HPDE6-E6E7 (cell line): ENCODE results near the gene YJEFN3.

Experiments used
- DNase-seq: peaks from one replicate; pipeline ENCODE4 v3.0.0; 2011; ENCODE audit warnings: missing footprints; ENCODE audit errors: extremely low spot score

Gene YJEFN3

DNA sequence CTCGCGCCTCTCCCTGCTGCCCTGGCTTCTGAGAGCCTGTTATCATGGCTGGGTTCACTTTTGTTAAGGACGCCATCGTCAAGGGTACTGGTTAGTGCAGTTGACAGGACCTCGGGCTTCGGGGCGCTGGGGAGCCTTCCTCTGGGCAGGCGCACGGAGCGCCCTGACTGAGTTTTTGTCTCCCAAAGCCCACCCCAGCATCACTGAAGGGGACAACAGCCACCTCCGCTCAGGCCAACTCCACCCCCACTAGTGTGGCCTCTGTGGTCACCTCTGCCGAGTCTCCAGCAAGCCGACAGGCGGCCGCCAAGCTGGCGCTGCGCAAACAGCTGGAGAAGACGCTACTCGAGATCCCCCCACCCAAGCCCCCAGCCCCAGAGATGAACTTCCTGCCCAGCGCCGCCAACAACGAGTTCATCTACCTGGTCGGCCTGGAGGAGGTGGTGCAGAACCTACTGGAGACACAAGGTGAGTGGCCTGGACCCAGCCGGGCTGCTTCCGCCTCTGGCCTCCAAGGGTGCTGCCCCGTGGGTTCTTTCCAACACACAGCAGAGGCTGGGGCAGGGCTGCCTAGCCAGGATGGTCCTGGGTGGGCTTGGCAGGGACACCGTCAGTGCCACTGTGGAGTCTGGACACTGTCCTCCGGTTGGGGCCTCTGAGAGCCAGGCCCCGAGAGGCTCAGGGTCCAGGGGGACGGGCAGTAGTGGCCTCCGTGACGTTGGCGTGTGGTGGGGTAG is 30.3 kb upstream of the YJEFN3 start:
- no peak for DNase-seq

DNA sequence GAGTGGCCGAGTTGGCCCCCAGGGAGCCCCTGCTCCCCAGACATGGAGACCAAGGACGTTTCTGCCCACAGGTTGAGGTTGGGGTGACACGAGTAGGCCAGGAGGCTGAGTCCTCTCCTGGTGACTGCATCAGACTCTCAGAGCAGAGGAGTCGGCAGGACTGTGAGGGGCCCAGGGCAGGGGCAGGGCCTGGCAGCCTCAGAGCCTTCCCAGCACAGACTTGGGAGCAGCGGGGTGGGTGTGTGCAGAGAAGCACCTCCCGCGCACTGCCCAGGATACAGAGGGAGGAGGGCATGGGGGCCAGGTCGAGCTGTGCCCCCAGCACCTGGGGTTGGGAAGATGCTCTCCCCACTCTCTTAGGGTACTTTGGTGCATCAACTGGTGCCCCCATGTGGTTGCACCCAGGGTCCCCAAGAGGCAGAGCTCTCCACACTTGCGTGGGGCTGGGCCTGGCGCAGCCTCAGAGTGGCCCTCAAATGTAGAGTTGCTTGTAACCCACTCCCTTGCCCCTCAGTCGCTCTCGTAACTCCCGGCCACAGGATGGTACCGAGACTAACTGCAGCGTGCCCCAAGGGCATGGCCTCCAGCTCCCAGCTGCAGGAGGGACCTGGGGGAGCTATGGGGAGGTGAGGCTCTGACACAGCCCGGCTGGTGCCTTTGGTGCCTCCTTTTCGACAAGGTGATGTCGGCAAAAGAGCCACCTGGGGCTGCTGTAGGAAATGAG is 29.3 kb upstream of the YJEFN3 start:
- DNase-seq = no peak

DNA sequence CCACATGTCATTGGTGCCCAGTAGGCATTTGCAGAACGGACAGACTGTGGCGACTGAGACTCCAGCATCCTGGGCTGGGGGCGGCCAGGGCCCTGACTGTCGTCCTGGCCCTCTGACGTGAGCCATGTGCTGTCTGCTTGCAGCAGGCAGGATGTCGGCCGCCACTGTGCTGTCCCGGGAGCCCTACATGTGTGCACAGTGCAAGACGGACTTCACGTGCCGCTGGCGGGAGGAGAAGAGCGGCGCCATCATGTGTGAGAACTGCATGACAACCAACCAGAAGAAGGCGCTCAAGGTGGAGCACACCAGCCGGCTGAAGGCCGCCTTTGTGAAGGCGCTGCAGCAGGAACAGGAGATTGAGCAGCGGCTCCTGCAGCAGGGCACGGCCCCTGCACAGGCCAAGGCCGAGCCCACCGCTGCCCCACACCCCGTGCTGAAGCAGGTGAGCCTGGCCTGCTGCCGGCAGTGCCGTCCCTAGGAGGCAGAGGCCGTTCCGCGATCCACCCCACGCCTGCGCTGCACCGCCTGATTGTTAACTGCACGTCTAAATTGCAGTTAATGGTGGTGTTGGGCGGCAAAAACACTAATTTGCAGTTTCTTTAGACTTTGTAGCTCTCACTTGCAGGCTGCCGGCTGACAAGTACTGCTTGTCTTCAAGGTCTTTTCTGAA is 27.6 kb upstream of the YJEFN3 start:
- no peak for DNase-seq

DNA sequence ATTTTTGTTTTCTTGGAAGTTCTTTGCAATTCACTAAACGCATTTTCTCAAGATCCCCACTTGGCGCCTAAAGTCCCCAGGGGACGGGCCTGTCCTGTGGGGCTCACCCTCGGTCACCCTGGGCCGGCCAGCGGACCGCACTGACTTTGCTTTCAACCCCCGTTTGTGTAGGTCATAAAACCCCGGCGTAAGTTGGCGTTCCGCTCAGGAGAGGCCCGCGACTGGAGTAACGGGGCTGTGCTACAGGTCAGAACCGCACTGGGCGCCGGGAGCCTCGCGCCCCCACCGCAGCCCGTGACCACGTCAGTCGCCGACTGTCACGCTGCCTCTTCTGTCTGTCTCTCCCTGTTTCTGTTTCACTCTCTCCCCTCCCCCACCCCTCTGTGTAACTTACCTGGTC is 26.9 kb upstream of the YJEFN3 start:
- no peak for DNase-seq

DNA sequence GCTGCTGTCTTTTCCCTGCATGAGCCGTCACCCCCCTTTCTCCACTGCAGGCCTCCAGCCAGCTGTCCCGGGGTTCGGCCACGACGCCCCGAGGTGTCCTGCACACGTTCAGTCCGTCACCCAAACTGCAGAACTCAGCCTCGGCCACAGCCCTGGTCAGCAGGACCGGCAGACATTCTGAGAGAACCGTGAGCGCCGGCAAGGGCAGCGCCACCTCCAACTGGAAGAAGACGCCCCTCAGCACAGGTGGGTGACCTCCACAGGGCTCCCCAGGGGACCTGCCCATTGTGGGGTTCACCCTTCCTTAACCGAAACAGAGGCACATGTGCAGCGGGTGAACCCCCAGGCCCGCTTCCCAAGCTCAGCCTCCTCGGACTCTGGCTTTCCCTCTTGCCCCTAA is 26.4 kb upstream of the YJEFN3 start:
- no peak for DNase-seq

DNA sequence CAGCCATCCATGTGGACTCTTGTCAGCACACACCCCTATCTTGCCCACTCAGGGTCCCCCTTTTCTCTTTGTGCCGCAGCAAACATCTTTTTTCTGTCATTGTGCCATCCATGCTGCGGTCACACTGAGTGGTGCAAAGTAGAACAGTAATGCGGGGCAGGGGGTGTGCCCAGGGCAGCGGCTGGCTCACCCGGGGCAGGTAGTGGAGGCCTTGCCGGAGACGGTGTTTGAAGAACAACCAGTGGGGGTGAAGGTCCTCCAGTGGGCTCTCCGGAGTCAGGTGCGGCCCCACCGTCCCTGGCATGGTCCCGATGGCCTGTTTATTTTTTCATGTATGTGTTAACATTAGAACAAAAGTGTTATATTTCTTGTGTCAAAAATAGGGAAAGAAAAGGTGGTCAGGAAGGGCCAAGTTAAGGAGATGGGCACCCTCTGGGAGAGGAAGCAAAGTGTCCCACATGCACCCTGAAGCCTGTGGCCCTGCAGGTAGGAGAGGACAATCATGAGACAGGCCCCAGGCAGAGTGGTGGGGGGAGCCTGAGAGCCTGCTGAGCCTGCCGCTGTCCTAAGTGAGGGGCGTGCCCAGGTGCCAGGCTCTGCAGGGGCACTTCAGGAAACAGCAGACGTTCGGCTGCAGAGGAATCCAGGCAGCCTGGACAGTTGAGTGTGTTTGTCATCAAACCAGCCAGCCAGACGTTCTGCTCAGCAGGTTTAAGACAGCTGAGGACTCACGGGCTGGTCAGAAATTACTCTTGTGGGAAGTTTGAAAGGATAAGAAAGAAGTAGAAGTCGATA is 25.7 kb upstream of the YJEFN3 start:
- no peak for DNase-seq

DNA sequence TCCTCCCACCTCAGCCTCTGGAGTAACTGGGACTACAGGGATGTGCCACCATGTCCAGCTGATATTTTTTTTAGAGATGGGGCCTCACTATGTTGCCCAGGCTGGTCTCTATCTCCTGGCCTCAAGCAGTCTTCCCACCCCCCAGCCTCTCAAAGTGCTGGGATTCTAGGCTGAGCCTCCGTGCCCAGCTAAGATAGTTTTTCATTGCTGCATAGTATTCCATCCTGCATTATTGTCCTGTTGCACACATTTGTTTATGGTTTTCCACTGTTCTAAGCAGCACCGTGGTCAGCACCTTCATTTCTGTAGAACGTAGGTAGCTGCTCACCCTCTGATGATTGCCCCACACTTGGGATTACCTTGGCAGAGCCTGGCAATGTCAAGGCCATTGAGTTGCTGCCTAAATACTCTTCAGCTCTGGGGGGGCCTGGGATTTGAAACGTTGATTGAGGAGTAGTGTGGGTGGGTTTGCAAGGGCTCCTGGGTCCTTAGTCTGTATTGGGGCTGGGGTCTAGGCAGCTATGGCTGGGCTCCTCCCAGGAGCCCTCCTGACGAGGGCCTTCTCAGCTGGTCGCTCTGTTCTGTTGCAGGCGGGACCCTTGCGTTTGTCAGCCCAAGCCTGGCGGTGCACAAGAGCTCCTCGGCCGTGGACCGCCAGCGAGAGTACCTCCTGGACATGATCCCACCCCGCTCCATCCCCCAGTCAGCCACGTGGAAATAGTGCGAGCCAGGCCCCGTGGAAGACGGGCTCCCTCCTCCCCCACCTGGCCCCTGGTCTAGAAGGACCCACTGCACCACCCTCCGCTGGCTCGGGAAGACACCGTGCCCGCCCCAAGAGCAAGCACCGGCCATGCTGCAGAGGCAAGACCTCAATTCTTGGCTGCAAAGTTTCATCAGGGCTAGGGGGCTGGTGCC is 23.7 kb upstream of the YJEFN3 start:
- DNase-seq = no peak

DNA sequence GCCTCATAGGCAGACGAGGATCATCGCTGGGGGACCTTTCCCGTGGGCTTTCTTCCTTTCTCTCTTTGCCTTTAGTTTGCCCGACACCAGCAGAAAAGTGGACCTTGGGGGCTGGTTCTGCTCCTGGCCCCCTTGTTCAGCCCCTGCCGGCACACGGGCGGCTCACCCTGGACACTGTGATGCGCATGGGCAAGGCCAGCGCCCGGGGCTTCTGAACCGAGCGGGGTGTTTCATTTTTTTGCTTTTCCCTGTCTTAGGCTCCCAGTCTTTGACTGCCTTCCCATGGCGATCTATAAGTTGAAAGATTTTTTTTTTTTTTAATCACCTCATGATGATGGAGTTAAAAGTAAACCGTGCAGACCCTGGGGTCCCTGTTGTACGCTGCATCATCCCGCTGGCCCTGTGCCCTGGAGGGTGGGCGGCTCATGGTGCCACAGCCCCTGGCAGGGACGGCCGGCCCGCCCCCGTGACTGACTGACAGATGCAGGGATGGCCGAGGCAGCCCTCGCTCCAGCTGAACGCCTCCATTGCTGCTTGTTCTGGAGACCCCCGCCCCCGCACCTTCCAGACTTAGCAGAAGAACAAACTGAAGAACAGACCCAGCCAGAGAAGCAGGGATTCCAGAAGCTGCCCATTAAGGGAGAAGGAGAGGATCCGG is 22.9 kb upstream of the YJEFN3 start:
- no peak for DNase-seq

DNA sequence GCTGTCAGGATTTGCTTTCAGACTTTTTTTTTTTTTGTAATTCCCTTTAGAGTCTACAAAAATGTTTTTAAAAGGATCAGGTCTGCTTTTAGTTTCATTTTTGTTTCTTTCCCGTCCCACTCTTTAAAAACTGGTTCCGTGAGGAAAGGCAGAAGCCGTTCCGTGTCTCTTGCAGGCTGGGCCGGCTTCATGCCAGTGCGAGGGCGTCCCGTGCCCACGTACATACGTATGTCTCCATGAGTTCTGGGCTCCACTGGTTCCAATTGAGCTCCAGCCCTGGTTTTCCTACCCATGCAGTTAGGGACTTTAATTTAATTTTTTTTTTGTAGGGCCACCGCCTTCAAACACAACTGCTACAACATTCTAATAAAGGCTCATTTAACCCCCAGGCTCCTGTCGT is 22.1 kb upstream of the YJEFN3 start:
- DNase-seq = no peak

DNA sequence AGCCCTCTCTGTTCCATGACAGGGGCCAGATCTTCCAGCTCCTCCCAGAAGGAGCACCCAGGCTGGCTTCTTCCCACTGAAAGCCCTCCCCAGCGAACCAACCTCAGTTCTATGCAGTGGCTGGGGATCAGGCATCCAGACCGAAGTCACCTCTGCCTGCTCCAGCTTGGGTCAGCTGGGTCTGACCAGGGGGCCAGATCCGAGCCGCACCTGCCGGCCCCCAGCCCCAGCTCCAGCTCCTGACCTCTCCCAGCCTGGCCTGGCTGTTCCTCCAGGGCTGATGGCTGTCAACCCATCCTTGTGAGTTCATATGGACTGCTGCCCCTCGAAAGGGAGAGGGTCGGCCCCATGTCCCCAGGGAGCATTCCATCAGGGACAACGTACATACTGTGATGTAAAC is 21.4 kb upstream of the YJEFN3 start:
- DNase-seq = no peak

DNA sequence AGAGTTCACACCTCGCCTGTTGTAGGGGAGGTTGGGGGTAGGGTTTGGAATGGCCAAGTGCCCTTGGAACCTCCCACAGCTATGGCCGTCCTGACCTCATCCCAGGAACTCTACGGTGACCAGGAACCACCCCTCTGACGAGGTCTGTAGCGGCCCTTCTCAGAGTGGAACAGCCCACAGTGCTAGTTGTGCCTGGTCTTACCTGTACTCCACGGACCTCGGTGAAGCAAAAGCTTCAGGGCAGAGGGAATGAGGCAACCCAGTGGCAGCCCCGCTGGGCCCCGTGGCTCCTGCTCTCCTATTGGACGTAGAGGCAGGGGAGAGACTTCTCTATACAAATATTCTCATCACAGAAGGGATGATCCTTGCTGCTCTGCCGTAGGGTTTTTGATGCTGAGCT is 20.5 kb upstream of the YJEFN3 start:
- DNase-seq = no peak

DNA sequence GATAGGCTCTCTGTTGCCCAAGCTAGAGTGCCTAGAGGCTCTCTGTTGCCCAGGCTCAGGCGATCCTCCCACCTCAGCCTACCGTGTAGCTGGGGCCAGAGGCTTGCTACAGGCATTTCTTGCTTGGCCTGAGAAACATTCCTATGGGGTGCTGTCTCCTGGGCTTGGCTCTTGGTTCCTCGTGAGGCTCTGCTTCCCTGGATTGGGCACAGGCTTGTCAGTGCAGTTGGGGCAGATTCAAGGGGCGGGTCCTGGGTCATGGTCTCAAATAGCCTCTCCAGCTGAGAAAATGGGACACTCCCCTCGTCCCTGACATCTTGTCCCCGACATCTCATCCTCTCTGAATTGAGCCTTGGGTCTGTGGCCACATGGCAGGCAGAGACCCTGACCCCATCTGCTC is 18.3 kb upstream of the YJEFN3 start:
- DNase-seq = no peak

DNA sequence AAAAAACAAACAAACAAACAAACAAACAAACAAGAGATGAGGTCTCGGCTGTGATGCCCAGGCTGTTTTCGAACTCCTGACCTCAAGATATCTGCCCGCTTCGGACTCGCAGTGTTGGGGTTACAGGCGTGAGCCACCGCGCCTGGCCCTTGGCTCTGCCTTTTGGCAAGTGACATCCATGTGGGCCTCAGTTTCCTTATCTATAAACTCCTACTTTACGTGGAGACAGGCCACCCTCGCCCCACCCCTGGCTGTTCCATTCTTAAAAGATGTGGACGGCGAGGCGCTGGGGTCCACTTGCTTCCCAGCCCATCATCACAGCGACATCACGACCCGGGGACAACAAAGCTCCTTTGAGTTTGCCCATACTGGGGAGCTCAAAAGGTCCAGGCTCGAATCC is 15.0 kb upstream of the YJEFN3 start:
- DNase-seq = no peak

DNA sequence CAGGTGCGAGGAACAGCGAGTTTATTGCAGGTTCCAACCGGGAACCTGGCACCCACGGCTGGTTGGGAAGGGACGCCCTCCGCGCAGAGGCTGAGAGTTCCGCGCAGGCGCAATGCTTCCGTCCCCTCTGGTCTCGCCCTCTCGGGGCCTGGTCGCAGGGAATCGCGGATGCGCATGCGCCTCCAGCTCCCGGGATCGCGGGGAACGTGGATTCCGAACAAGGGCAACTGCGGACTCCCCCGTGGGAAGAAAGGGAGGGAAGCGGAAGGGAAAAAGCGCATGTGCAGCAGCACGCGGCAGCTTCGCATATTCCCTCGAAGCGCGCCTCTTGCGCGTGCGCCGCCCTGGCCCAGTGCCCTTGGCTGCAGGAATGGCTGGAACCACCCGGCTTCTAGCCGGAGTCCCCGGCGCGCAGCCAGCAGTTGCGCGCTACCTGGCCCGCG is 14.5 kb upstream of the YJEFN3 start:
- no peak for DNase-seq

DNA sequence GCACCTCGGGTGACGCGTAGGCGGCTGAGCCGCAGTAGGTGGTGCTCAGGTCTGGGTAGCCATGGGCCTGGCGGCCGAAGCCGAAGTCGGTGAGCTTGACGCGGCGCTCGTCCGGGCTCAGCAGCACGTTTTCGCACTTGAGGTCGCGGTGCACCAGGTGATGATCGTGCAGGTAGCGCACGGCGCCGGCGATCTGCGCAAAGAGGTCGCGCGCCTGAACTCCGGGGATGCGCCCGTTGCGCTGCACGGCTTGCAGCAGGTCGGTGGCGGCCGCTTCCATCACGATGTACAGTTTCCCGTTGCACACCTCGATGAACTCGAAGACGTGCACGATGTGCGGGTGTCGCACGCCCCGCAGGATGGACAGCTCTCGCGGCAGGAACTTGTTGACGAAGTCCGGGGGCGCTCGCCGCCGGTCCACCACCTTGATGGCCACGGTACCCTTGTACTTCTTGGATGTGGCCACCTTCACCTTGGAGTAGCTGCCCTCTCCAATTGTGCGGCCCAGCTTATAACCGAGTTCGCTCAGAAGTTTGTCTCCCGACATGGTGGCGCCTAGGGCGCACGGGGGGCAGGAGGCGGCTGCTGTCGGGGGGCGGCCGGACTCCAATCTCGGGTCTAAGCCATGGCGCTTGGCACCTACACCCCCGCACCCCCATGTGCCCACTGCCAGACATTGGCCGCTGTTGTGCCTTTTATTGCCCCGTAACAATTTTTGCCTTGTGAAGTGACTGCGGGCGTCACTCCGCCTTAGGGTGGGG is 13.7 kb upstream of the YJEFN3 start, which contains the start of gene TSSK6:
Gene TSSK6, minus strand, starts transcription at position 668 of the 761 bp plus-strand sequence. Its CDS starts 121 bp downstream, at position 547.
- DNase-seq = no peak

DNA sequence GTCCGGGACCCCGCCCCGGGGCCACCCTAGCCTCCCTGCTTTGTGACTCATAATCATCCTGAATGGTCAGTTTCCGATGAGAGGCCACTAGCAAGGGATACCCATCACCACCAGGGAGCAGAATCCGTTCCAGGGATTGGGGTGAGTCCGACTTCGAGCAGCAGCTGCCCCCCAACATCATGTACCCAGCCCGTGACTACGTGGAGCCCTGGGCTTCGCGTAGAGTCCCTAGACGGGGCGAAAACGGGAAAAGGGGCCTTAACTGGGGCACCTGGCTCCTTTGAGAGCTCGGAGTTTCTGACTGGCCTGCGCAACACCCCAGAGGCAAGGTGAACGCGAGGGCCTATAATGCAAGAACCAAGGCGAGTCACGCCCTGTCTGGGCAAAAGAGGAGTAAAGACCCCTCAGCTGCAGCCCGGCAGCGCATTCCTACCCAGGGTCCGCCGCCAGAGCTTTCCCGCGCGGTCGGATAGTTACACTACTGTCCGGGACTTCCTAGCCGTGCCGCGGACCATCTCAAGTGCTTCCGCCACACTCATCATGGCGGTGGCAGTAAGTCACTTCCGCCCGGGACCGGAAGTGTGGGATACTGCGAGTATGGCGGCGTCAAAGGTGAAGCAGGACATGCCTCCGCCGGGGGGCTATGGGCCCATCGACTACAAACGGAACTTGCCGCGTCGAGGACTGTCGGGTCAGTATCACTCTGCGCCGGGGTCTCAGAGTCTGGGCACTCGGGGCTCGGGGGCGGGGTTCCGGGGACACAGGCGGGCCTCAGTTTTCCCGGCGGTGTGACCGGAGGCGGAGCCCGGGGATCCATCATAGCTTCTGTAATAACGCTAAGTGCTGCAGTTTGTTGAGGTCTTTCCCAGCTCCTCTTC is 12.8 kb upstream of the YJEFN3 start, which contains the start of gene NDUFA13:
Gene NDUFA13, plus strand, starts transcription at position 584 of the 878 bp plus-strand sequence. Its CDS starts 14 bp downstream, at position 598.
- DNase-seq = peak; percentile 85

DNA sequence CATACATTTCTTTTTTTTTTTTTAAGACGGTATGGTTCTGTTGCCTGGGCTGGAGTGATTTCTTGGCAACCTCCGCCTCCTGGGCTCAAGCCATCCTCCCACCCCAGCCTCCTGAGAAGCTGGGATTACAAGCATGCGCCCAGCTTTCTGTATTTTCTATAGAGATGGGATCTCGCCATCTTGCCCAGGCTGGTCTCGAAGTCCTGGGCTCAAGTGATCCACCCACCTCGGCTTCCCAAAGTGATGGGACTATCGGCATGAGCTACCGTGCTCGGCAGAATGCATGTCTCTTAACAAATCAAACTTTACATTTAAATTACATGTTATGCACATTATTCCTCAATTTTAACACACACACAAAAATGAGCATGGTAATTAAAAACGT is 11.5 kb upstream of the YJEFN3 start:
- no peak for DNase-seq

DNA sequence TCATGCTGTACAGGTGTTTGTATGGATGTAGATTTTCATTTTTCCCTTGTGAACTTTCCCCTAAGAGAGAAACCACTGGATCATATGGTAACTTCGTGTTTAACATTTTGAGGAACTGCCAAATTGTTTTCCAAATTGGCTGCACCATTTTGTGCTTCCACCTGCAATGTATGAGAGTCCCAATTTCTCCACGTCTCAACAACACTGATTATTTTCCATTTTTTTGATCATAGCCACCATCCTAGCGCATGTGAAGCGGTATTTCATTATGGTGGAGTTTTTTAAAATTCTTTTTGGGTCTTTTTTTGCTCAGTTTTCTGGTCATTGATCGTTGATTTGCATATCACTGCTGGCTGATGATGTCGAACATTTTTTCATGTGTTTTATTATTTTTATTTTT is 7.7 kb upstream of the YJEFN3 start:
- DNase-seq = no peak
